ENCODE measurements around the gene KCNMA1.

KCNMA1 gene

GRCh38 chr10:77554996-77555397 is 82.6 kb downstream of the KCNMA1 start:
- no peak for DNase-seq

GRCh38 chr10:77553966-77554365 is 83.6 kb downstream of the KCNMA1 start:
- no peak for DNase-seq

- no peak for DNase-seq
Observed at GRCh38 chr10:77553311-77553710, 84.3 kb downstream of the KCNMA1 start.

DNA sequence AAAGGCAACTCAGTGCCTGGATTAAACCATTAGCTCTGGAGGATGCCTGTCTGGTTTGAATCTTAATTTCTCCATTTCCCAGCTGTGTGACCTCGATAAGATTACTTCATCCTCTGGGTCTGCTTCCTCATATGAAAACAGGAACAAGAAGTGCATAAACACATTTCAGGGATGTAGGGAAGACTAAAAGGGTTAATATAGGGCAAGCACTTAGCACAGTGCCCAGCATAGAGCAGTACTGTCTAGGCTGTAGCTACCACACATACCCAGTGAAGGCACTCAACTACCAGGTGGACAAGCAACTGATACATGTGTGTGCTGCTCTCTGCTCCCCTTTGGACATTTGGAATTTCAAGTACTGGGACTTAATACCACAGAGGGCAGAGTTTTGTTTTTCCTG is 85.4 kb downstream of the KCNMA1 start:
- no peak for DNase-seq

DNA sequence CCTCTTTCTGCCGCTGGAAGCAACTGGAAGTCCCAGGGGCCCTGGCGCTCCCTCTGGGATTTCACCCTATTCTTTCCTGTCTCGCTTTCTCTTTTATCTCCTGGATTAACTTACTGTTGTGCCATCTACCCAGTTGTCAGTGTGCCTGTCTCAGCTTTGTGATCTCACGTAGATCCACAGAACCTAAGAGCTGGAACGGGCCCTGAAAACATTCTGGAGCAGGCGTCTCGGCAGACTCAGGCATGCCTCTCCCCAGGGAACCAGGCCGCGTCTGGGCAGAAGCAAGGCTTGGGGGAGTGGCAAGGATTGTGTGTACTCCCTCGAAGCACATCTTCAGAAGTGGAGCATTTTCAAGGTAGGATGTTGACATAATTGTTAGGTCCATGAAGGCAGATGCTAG is 87.2 kb downstream of the KCNMA1 start:
- DNase-seq, result no peak

DNA sequence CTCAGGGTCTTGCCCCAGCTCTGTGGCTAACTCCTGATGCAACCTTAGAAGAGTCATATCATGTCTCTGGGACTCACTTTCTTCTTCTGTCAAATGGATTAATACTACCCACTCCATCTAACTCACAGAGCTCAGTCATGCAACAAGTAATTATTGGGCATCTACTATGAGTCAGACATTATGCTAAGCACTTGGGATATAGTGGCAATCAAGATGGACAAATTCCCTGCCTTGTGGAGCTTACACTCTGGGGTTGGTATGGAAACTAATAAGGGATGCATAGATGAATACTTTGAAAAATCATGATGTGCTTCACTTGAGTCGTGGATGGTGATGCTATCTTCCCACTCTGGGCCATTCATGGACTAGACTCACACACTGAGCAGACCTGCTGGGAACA is 88.9 kb downstream of the KCNMA1 start:
- no peak for DNase-seq

DNA sequence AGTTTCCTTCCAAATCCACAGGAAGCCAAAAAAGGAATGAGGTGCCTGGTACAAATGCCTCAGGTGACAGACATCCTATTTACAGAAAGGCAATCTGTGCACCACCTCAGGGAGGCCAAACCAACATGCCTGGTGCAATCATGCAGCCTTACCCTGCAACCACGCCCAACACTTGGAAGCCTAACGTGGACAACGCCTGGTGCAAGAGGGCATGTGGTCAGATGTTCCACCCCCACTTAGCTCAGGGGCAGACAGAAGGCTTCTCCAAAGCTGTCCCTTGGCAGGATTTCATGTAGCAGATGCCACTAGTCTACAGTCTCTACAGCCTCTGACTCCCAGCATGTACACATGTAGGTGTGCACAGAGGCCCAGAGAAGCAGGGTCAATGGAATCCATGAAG is 89.5 kb downstream of the KCNMA1 start:
- DNase-seq, result no peak

GRCh38 chr10:77547307-77548050 is 90.1 kb downstream of the KCNMA1 start:
- peak; percentile 62 for DNase-seq

DNA sequence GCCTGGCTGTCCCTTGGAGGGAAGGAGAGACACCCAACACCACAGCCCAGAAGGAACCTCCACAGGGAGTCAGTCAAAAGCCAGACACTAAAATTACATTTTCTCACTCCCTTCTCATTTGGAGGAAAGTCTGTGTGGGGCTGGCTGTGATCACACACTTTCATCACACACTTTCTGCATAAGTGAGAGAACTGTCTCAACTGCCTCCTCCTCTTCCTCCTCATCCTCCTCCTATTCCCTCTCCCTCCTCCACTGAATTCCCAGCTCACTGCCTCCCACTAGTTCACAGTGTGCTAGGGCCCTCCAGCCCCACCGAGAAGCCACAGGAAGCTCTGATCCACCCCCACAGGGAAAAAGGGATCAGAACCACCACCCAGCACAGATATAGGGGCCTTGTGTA is 91.6 kb downstream of the KCNMA1 start:
- no peak for DNase-seq

- DNase-seq, result peak; percentile 45
Observed at GRCh38 chr10:77545585-77545984, 92.0 kb downstream of the KCNMA1 start.

DNA sequence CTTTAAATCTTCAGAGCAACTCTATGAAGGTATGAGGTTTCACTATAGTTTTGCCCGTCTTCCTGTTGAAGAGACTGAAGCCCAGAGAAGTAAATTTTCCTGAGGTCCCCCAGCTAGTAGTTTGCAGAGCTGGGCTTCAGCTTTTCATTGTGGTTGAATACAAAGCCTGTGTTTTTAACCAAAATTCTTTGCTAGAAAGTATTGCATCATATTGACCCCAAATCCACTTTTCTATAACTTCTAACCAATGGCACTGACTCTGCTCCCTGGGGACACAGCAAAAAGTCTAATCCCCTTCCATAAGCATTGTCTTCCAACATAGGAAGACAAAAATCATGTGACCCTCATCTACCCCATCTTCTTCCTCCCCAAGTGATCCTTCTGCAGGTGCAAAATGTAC is 93.0 kb downstream of the KCNMA1 start:
- no peak for DNase-seq

GRCh38 chr10:77542710-77543259 is 94.8 kb downstream of the KCNMA1 start:
- no peak for DNase-seq

- no peak for DNase-seq
Observed at GRCh38 chr10:77541944-77542343, 95.7 kb downstream of the KCNMA1 start.

GRCh38 chr10:77541247-77541646 is 96.4 kb downstream of the KCNMA1 start:
- no peak for DNase-seq

DNA sequence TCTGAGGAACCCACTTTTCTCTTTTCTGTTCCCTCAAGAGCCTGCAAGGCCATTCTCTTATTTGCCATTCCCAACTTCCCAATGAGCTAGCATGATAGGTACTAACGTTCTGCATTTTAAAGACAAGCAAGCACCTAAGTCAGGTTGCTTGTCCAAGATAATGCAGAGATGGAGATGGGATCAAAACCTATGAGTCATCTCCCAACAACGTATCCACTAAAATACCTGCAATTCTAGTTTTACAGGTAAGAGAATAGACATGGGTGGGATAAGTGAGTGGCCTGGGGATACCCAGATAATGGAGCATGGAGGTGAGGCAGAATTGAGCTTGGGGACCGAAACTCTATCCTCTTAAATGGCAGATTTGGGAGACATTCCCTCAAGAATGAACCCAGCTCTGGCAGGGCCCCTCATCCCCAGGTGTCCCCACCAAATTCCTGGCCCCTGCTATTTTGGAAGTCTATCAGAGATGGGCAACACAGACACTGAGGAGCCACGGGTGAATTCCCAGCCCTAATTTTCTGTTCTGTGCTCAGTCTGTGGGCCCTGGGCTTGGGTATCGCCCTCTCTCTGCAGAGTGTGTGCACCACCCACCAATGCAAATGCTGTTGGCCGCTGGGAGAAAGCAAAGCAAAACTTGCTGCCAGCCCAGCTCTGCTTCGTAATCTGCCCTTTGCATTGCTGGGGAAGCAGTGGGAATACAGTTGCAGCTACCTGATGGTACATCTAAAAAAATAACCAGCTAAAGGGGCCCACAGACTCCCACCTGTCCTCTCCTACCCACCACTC is 98.3 kb downstream of the KCNMA1 start:
- DNase-seq, result no peak

GRCh38 chr10:77537720-77538373 is 99.8 kb downstream of the KCNMA1 start:
- peak; percentile 80 for DNase-seq

GRCh38 chr10:77537071-77537470 is 100.5 kb downstream of the KCNMA1 start:
- DNase-seq, result no peak

GRCh38 chr10:77533887-77534278 is 103.7 kb downstream of the KCNMA1 start:
- DNase-seq, result no peak

DNA sequence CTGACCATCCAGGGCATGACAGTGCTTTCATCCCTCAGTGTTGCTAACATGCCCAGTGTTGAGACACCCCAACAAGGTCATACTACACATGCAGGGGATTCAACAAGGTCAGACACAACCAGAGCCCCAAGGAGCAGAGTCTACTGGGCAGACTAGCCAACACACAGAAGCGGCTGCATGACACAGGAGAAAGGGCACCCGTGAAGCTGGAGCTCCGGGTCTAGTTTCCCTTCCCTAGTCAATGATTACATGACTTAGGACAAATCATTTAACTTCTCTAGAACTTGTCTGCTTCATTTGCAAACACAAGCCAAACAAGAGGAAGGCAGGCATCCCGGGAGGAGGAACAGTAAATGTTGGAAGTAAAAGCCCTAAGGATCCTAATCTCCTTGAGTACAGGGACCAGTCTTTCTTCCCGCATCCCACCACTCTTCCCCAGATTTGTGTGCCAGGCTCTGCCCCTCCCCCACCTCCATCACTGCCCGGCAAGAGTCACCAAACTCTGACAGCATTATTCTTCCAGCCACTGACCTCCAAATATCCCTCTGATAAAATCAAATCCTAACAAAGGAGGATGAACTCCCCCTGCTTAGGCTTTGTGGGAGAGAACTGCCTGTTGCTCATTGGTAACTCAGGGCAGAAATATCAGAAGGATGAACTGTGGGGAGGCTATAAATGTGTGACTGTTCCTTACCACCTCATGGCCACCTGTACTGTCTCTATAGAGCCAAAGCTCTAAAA is 104.3 kb downstream of the KCNMA1 start:
- no peak for DNase-seq

- DNase-seq, result no peak
Observed at GRCh38 chr10:77532068-77532467, 105.5 kb downstream of the KCNMA1 start.

DNA sequence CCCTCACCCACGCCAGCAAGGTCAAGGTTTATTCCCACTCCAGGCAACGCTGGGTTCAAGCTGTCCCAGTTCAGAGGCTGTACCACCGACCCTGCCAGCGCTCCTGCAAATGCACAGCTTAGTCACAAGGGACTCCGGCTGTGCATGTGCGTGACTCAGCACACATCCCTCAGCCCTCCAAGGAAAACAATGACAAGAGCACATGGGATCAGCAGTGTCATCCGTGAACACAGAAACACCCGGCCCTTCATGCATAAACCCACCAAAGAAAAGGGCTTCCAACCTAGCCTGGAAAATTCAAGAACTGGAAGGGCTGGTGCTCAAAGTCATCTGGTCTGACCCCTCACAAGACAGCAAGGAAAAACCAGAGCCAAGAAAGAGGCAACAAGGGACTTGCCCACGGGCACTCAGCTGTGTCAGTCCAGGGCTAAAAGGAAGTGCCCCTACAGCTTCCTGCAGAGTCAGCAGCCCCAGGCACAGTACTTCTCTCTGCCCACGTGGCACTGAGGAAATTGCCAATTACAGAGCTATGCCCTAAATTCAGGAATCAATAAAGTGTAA is 106.1 kb downstream of the KCNMA1 start:
- DNase-seq, result no peak

DNA sequence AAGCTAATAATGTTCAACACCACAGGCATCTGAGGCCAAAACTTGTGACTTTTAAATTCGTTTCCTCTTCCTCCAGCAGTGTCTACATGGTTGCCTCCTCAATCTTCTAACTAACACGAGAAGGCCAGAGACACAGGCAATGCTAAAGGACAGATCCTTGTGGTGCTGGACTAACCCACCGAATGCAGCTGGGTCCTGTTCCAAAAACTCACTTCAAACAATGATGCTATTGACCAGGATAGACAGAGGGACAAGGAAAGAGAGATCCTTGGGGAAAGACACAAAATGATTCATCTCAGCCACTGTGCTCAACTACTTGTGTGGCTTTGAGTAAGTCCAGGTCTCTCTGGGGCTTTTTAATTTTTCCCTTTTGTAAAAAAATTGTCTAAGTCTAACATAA is 107.6 kb downstream of the KCNMA1 start:
- no peak for DNase-seq
